CD8-positive, alpha-beta memory T cell (primary cell): Measurements from ENCODE around the gene LSP1. TPM values are rescaled to one million over a fixed set of nuclear protein-coding genes. Genes with fewer than 3 reads are reported as not detected.

ENCODE experiments used
- CTCF ChIA-PET: fragments of 350-600 bp; sonication (Branson Sonifier 250); formaldehyde crosslinking; loops from one replicate; lab custom pipeline; 2021; ENCODE audit warnings: antibody characterized with exemption; lab: Charles Lee
- POLR2A ChIA-PET: fragments of 350-600 bp; sonication (Branson Sonifier 250); formaldehyde crosslinking; loops from one replicate; lab custom pipeline; 2021; ENCODE audit warnings: antibody characterized with exemption; lab: Charles Lee
- DNase-seq, 5 donors: peaks; one replicate each; pipeline versions ENCODE4 v3.0.0 to v3.0.0-alpha.2; 2020 to 2022; ENCODE audit warnings: mixed read lengths in 1 of 5
- H3K27ac ChIP-seq: one replicate; pipeline ENCODE4 v1.7.0; 2013; ENCODE audit warnings: low read depth, mild to moderate bottlenecking, low read length, moderate library complexity
- H3K27me3 ChIP-seq: 2 replicates; pipeline ENCODE4 v1.7.0; 2013; ENCODE audit warnings: low read length, mild to moderate bottlenecking; ENCODE audit not compliant: insufficient read depth, poor library complexity, severe bottlenecking
- H3K36me3 ChIP-seq: 2 replicates; pipeline ENCODE4 v1.7.0; 2013; ENCODE audit warnings: mild to moderate bottlenecking, low read length, moderate library complexity; ENCODE audit not compliant: insufficient read depth
- H3K4me1 ChIP-seq: 2 replicates; pipeline ENCODE4 v1.7.0; 2013; ENCODE audit warnings: mild to moderate bottlenecking, low read length, moderate library complexity; ENCODE audit not compliant: insufficient read depth
- H3K4me3 ChIP-seq: 2 replicates; pipeline ENCODE4 v1.7.0; 2013; ENCODE audit warnings: mild to moderate bottlenecking, low read length
- H3K9me3 ChIP-seq: 2 replicates; pipeline ENCODE4 v1.7.0; 2013; ENCODE audit warnings: mild to moderate bottlenecking, low read length
- H3K27ac Mint-ChIP-seq, 8 donors: one replicate each; pipeline ENCODE4 v1.8.0; 2020 to 2021; ENCODE audit warnings: mixed read lengths in 8 of 8, mild to moderate bottlenecking in 6 of 8, inconsistent platforms in 3 of 8, moderate library complexity in 3 of 8
- H3K27me3 Mint-ChIP-seq, 2 donors: one replicate each; pipeline ENCODE4 v1.8.0; 2020 to 2021; ENCODE audit warnings: mixed read lengths in 2 of 2, mild to moderate bottlenecking in 1 of 2, moderate library complexity in 1 of 2
- H3K36me3 Mint-ChIP-seq, 3 donors: one replicate each; pipeline ENCODE4 v1.8.0; 2020 to 2021; ENCODE audit warnings: mixed read lengths in 3 of 3, inconsistent platforms in 1 of 3, mild to moderate bottlenecking in 1 of 3
- H3K4me1 Mint-ChIP-seq, 3 donors: one replicate each; pipeline ENCODE4 v1.8.0; 2020 to 2021; ENCODE audit warnings: mixed read lengths in 3 of 3, inconsistent platforms in 1 of 3, mild to moderate bottlenecking in 1 of 3
- H3K4me3 Mint-ChIP-seq, 7 donors: one replicate each; pipeline ENCODE4 v1.8.0; 2020 to 2021; ENCODE audit warnings: mixed read lengths in 7 of 7, mild to moderate bottlenecking in 6 of 7, moderate library complexity in 4 of 7, inconsistent platforms in 2 of 7
- H3K9me3 Mint-ChIP-seq, 5 donors: one replicate each; pipeline ENCODE4 v1.8.0; 2020 to 2022; ENCODE audit warnings: mixed read lengths in 5 of 5, mild to moderate bottlenecking in 3 of 5, moderate library complexity in 2 of 5, inconsistent platforms in 1 of 5
- polyA plus RNA-seq: library from polyadenylated mRNA; unstranded; fragments of 300-500 nt; fragmentation: Illumina TruSeq; gene quantifications from one replicate; pipeline ENCODE4 v1.2.3, GENCODE V29; 2021
- total RNA-seq, 2 experiments: library from RNA; stranded (reverse); gene quantifications; one replicate each; pipeline ENCODE4 v1.2.3, GENCODE V29; 2021

Gene LSP1
- total and polyA plus RNA-seq, 3 experiments from 2014 or later = 226 to 496 (median 230) TPM

GRCh38 chr11:1866776-1867175 lies 13.9 kb downstream of the LSP1 start:
- H3K4me3 Mint-ChIP-seq = no peak overlapping the region

GRCh38 chr11:1867381-1867780 lies 14.5 kb downstream of the LSP1 start:
- POLR2A ChIA-PET = no interaction called here
- peaks cover 42 to 69% (median 58%) of the 10 kb centered on the region in 3 donors for H3K4me1 Mint-ChIP-seq
- H3K27me3 ChIP-seq = no peaks in the 10 kb centered on the region
- peaks cover 56% of the 10 kb centered on the region for H3K4me1 ChIP-seq
- H3K27me3 Mint-ChIP-seq = no peaks in the 10 kb centered on the region
- no peaks in the 10 kb centered on the region for H3K36me3 ChIP-seq
- H3K9me3 Mint-ChIP-seq = no peaks in the 10 kb centered on the region
- peaks cover 0 to 28% (median 0%) of the 10 kb centered on the region in 3 donors for H3K36me3 Mint-ChIP-seq
- H3K9me3 ChIP-seq = no peaks in the 10 kb centered on the region
- CTCF ChIA-PET = interaction anchor here (1.0 kb wide), 1 partner anchor 174 kb away, joined by 4 read pairs; no protein-coding TSS in a partner anchor
- no peak overlapping the region for H3K27ac ChIP-seq
- no peak for DNase-seq
- H3K4me3 ChIP-seq = no peak overlapping the region
- H3K4me3 Mint-ChIP-seq = no peak overlapping the region
- H3K27ac Mint-ChIP-seq = peak overlapping the region in 1 of 8 donors; percentile 74

More at GRCh38 chr11:1866776-1867175, 13.9 kb downstream of the LSP1 start:
- Histone ChIP-seq H3K4me3 (no peak overlapping the region), H3K4me1 (peaks cover 62% of the 10 kb centered on the region), H3K36me3 (no peaks in the 10 kb centered on the region), H3K27me3 (no peaks in the 10 kb centered on the region), H3K9me3 (no peaks in the 10 kb centered on the region), H3K27ac (no peak overlapping the region)
- CTCF ChIA-PET = interaction anchor here (1.0 to 1.5 kb wide), 2 partner anchors 10 to 173 kb away, joined by 3 to 4 read pairs; no protein-coding TSS in a partner anchor
- H3K27ac Mint-ChIP-seq = peak overlapping the region in 2 of 8 donors; percentile 36 to 47
- POLR2A ChIA-PET = no interaction called here
- H3K27me3 Mint-ChIP-seq = no peaks in the 10 kb centered on the region
- peaks cover 0 to 28% (median 0%) of the 10 kb centered on the region in 3 donors for H3K36me3 Mint-ChIP-seq
- H3K4me1 Mint-ChIP-seq = peaks cover 36 to 63% (median 53%) of the 10 kb centered on the region in 3 donors
- DNase-seq = no peak
- no peaks in the 10 kb centered on the region for H3K9me3 Mint-ChIP-seq

DNA sequence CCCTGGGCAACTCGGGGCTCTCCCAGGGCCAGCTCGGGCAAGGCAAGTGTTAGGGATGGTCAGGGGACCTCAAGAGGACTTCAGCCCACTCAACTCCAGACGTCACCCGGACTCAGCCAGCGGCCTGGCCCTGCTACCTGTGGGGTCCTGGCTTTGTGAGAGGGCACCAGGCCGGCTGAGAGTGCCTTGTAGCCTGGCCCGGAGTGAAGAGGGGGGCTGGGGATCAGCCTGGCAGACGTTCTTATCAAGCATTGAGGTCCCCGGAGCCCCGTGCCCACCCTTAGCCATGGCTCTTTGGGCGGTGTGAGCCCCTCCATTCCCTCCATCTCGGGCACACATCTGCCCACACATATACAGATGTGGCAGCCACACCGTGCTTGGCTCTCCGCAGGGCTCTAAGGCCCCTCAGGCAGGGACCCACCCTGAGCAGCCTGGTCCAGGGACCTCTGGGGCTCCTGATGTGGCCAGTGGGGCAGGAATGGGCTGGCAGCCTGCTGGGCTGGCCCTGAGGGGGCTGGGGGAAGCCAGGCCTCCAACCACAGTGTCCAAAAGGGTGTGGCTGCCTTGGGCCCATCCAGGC lies 15.3 kb downstream of the LSP1 start:
- no peak for DNase-seq
- Mint-ChIP-seq H3K9me3 (no peaks in the 10 kb centered on the region), H3K4me1 (peaks cover 48 to 76% (median 62%) of the 10 kb centered on the region in 3 donors), H3K27ac (peak overlapping the region in 2 of 8 donors; percentile 11 to 95), H3K36me3 (peaks cover 0 to 25% (median 0%) of the 10 kb centered on the region in 3 donors), H3K27me3 (no peaks in the 10 kb centered on the region), H3K4me3 (no peak overlapping the region)
- Histone ChIP-seq H3K4me1 (peaks cover 49% of the 10 kb centered on the region), H3K36me3 (no peaks in the 10 kb centered on the region), H3K9me3 (no peaks in the 10 kb centered on the region), H3K4me3 (no peak overlapping the region), H3K27ac (no peak overlapping the region), H3K27me3 (no peaks in the 10 kb centered on the region)
- ChIA-PET POLR2A (interaction anchor here (1.2 kb wide), 1 partner anchor 21 kb away, joined by 3 read pairs; no protein-coding TSS in a partner anchor), CTCF (no interaction called here)

GRCh38 chr11:1868636-1869291 lies 15.9 kb downstream of the LSP1 start:
- Mint-ChIP-seq H3K27me3 (no peaks in the 10 kb centered on the region), H3K4me1 (peaks cover 48 to 81% (median 60%) of the 10 kb centered on the region in 3 donors), H3K9me3 (no peaks in the 10 kb centered on the region), H3K36me3 (peaks cover 0 to 22% (median 0%) of the 10 kb centered on the region in 3 donors), H3K27ac (peak overlapping the region in 7 of 8 donors; percentile 8 to 90 (median 72)), H3K4me3 (peak overlapping the region; percentile 24 to 77 (median 65))
- H3K4me1 ChIP-seq = peaks cover 42% of the 10 kb centered on the region
- H3K9me3 ChIP-seq = no peaks in the 10 kb centered on the region
- no peak overlapping the region for H3K4me3 ChIP-seq
- CTCF ChIA-PET = interaction anchor here (1.6 to 2.3 kb wide), 2 partner anchors 13 to 18 kb away, joined by 4 to 13 read pairs; no protein-coding TSS in a partner anchor
- no peak overlapping the region for H3K27ac ChIP-seq
- POLR2A ChIA-PET = interaction anchor here (1.2 to 1.8 kb wide), 3 partner anchors 16 to 20 kb away, joined by 3 to 7 read pairs (median 6); partner anchors contain the start of gene LSP1
- DNase-seq = no peak
- no peaks in the 10 kb centered on the region for H3K27me3 ChIP-seq
- no peaks in the 10 kb centered on the region for H3K36me3 ChIP-seq

DNA sequence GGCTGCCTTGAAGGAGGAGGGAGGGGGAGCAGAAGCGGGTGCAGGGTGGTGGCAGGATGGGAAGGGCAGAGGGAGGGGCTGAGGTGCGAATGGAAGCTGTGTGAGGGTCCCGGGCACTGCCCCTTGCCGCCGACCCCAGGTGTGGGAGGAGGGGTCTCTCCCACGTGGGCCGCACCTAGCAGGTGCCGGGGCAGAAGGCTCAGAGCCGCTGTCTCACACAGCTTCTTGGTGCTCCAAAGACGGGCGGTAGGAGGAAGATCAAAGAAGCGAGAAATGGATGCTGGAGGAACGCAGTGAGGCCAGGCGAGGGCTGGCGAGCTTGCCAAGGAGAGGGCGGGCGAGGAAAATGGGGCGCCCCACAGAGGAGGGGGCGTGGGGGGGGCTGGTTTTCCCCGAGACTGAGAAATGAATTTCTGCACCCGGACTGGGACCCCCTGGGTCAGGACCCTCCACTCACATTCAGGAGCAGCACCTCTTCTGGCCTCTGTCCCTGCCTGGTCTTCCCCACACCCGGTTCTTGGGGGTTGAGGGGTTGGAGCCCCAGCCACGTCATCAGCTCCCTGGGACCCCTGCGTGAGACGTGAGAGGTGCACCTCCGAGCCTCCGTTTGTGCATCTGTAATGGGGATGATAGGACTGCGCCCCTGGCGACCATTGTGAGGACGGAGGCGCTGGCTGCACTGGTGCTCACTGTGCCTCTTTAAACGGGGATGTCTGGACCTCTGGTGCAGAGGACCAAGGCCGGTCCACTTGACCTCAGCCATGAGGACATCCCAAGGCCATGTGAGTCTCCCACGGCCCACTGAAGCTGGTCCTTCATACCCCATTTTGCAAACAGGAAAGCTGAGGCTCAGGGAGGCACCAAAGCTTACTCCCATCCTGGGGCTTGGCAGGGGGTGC lies 16.8 kb downstream of the LSP1 start:
- POLR2A ChIA-PET = interaction anchor here (1.1 to 1.8 kb wide), 5 partner anchors 12 to 78 kb away, joined by 3 to 7 read pairs (median 4); partner anchors contain the start of gene LSP1
- Mint-ChIP-seq H3K4me1 (peaks cover 48 to 81% (median 60%) of the 10 kb centered on the region in 3 donors), H3K36me3 (peaks cover 0 to 20% (median 0%) of the 10 kb centered on the region in 3 donors), H3K27me3 (no peaks in the 10 kb centered on the region), H3K9me3 (no peaks in the 10 kb centered on the region), H3K27ac (peak overlapping the region; percentile 72 to 98 (median 91)), H3K4me3 (peak overlapping the region; percentile 24 to 90 (median 79))
- CTCF ChIA-PET = interaction anchor here (0.7 to 2.3 kb wide), 5 partner anchors 12 to 282 kb away, joined by 3 to 13 read pairs (median 6); partner anchors contain the start of gene LSP1
- no peak overlapping the region for H3K4me3 ChIP-seq
- no peaks in the 10 kb centered on the region for H3K36me3 ChIP-seq
- no peaks in the 10 kb centered on the region for H3K9me3 ChIP-seq
- peaks cover 40% of the 10 kb centered on the region for H3K4me1 ChIP-seq
- no peak overlapping the region for H3K27ac ChIP-seq
- no peak for DNase-seq
- no peaks in the 10 kb centered on the region for H3K27me3 ChIP-seq

DNA sequence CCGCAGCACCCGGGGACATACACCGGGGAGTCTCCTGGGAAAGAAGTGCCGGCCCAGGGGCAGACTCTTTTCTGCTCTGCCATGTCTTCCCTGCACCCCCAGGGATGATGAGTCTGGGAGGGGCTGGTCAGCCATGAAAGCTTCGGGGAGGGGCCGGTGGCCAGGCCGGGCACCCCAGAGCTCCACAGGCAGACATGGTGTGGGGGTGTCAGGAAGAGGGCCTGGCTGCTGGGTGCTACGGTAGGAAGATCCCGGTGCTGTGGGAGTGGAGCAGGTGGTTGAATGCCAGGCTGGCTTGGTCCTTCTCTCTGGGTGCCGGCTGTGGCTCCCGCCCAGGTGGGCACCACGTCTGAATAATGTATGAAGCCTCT lies 17.4 kb downstream of the LSP1 start:
- Histone ChIP-seq H3K4me3 (no peak overlapping the region), H3K36me3 (no peaks in the 10 kb centered on the region), H3K27ac (no peak overlapping the region), H3K9me3 (no peaks in the 10 kb centered on the region), H3K27me3 (no peaks in the 10 kb centered on the region), H3K4me1 (peaks cover 40% of the 10 kb centered on the region)
- H3K27me3 Mint-ChIP-seq = no peaks in the 10 kb centered on the region
- H3K4me3 Mint-ChIP-seq = peak overlapping the region; percentile 37 to 90 (median 79)
- peaks cover 48 to 84% (median 60%) of the 10 kb centered on the region in 3 donors for H3K4me1 Mint-ChIP-seq
- ChIA-PET CTCF (interaction anchor here (0.7 to 2.3 kb wide), 5 partner anchors 12 to 281 kb away, joined by 3 to 13 read pairs (median 6); partner anchors contain the start of gene LSP1), POLR2A (interaction anchor here (1.1 to 1.8 kb wide), 3 partner anchors 13 to 77 kb away, joined by 3 to 6 read pairs (median 4); no protein-coding TSS in a partner anchor)
- peaks cover 0 to 19% (median 0%) of the 10 kb centered on the region in 3 donors for H3K36me3 Mint-ChIP-seq
- peak overlapping the region; percentile 72 to 98 (median 91) for H3K27ac Mint-ChIP-seq
- DNase-seq = no peak
- no peaks in the 10 kb centered on the region for H3K9me3 Mint-ChIP-seq
